Measurements from ENCODE around the gene PSPN. TPM values are rescaled to one million over a fixed set of nuclear protein-coding genes. Genes with fewer than 3 reads are reported as not detected.

PSPN gene
- total and polyA plus RNA-seq, 2 of the 13 experiments (the other 11 are each of a cell fraction or from before 2014, with no cell fraction given): 0.69 to 1.1 TPM

- TF ChIP-seq HMGXB3 (CRISPR knock-in tag; IDR thresholded peaks at IDR 0.05; ENCODE audit: borderline replicate concordance) (no peak), TGIF2 (CRISPR knock-in tag; IDR thresholded peaks at IDR 0.05) (no peak), MEIS1 (CRISPR knock-in tag; IDR thresholded peaks at IDR 0.05; ENCODE audit: borderline replicate concordance) (peak; percentile 53), KDM5B (CRISPR knock-in tag; IDR thresholded peaks at IDR 0.05; ENCODE audit: borderline replicate concordance) (peak; percentile 77), ZNF407 (CRISPR knock-in tag; IDR thresholded peaks at IDR 0.05; ENCODE audit: not compliant biosample characterization) (peak; percentile 74), ZNF598 (CRISPR knock-in tag; IDR thresholded peaks at IDR 0.05; ENCODE audit: borderline replicate concordance) (0 out of 2 replicates have a peak, but pooled peaks have one; percentile 14), ZNF235 (CRISPR knock-in tag; IDR thresholded peaks at IDR 0.05; ENCODE audit: borderline replicate concordance) (0 out of 2 replicates have a peak, but pooled peaks have one; percentile 41), CHCHD3 (CRISPR knock-in tag; IDR thresholded peaks at IDR 0.05) (0 out of 2 replicates have a peak, but pooled peaks have one; percentile 48), NR1H2 (CRISPR knock-in tag; IDR thresholded peaks at IDR 0.05; ENCODE audit: borderline replicate concordance, low read depth) (no peak; the same call in 1 of the 2 replicates)
- TF ChIP-seq, protein P1, sequence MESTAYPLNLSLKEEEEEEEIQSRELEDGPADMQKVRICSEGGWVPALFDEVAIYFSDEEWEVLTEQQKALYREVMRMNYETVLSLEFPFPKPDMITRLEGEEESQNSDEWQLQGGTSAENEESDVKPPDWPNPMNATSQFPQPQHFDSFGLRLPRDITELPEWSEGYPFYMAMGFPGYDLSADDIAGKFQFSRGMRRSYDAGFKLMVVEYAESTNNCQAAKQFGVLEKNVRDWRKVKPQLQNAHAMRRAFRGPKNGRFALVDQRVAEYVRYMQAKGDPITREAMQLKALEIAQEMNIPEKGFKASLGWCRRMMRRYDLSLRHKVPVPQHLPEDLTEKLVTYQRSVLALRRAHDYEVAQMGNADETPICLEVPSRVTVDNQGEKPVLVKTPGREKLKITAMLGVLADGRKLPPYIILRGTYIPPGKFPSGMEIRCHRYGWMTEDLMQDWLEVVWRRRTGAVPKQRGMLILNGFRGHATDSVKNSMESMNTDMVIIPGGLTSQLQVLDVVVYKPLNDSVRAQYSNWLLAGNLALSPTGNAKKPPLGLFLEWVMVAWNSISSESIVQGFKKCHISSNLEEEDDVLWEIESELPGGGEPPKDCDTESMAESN (CRISPR knock-in tag; conservative IDR thresholded peaks at IDR 0.05): peak; percentile 75
Measured at GRCh38 chr19:6372594-6373095, 3.1 kb downstream of the PSPN start, which contains the start of gene ALKBH7 (continued).

Measured in HepG2 (cell line).